Uterus (tissue), 4 donors: Measurements from ENCODE around the gene KLB. TPM values are rescaled to one million over a fixed set of nuclear protein-coding genes. Genes with fewer than 3 reads are reported as not detected.
"Not testable (repeated sequence)": the region's sequence is repeated elsewhere in the genome, so short reads cannot be mapped to it uniquely, and the experiment has no call there.

ENCODE experiments used
- DNase-seq, 2 donors: peaks; one replicate each; pipeline ENCODE4 v3.0.0-alpha.2; 2019 to 2020
- H3K27ac ChIP-seq, 2 donors: fragments of 200-600 bp; sonication (generic); 1 replicate in 1 of 2; 2 replicates in 1 of 2; pipeline ENCODE4 v1.5.1; 2016 to 2018
- H3K27me3 ChIP-seq, 2 donors: fragments of 200-600 bp; sonication (generic); one replicate each; pipeline ENCODE4 v1.5.1; 2018 to 2019; ENCODE audit warnings: control low read depth in 1 of 2
- H3K36me3 ChIP-seq, 2 donors: fragments of 200-600 bp; sonication (generic); one replicate each; pipeline ENCODE4 v1.5.1; 2019; ENCODE audit warnings: control low read depth in 1 of 2
- H3K4me1 ChIP-seq, 2 donors: fragments of 200-600 bp; sonication (generic); one replicate each; pipeline ENCODE4 v1.5.1; 2018 to 2019; ENCODE audit warnings: control low read depth in 1 of 2
- H3K4me3 ChIP-seq, 2 donors: fragments of 200-600 bp; sonication (generic); 1 replicate in 1 of 2; 2 replicates in 1 of 2; pipeline ENCODE4 v1.5.1; 2018 to 2019; ENCODE audit warnings: mild to moderate bottlenecking in 1 of 2
- H3K9me3 ChIP-seq, 2 donors: fragments of 200-600 bp; sonication (generic); one replicate each; pipeline ENCODE4 v1.5.1; 2019; ENCODE audit warnings: control low read depth in 1 of 2
- CTCF ChIP-seq, 4 experiments: fragments of 200-600 bp in 2 of 4; fragments of 450-650 bp in 2 of 4; sonication (generic) in 2 of 4; IDR thresholded peaks; one replicate each; pipeline ENCODE4 v1.5.1; 2016 to 2019; ENCODE audit warnings: antibody characterized with exemption in 4 of 4, mild to moderate bottlenecking in 2 of 4, moderate library complexity in 1 of 4
- POLR2A ChIP-seq, 2 donors: fragments of 450-650 bp; IDR thresholded peaks; one replicate each; pipeline ENCODE4 v1.6.1; 2016; ENCODE audit warnings: antibody characterized with exemption in 2 of 2, mild to moderate bottlenecking in 1 of 2, moderate library complexity in 1 of 2
- intact Hi-C: fragments of 100-400 bp; cut with DNase I; formaldehyde crosslinking; loops from one replicate; pipeline ENCODE4 v1.15.1; 2023; ENCODE audit warnings: low total_unique reads
- total RNA-seq, 4 donors: library from RNA; depleted of rRNA in 3 of 4; stranded (reverse); fragments of >200 nt in 3 of 4; gene quantifications; one replicate each; pipeline versions ENCODE4 v1.1.0 to v1.2.4, GENCODE V29; 2014 to 2023
- donor health status: DM: yes; HTN: yes; CAD: no.

Gene KLB
- total RNA-seq, 4 donors from 2014 or later = 0.21 TPM; not detected in 3

GRCh38 chr4:39375478-39375877, 31.3 kb upstream of the KLB start:
- Histone ChIP-seq H3K4me1 (no peaks in the 10 kb centered on the region), H3K27ac (no peak overlapping the region), H3K27me3 (no peaks in the 10 kb centered on the region), H3K9me3 (no peaks in the 10 kb centered on the region), H3K36me3 (no peaks in the 10 kb centered on the region), H3K4me3 (no peak overlapping the region)
- TF ChIP-seq CTCF (IDR thresholded peaks at IDR 0.05) (no peak), POLR2A (IDR thresholded peaks at IDR 0.05) (no peak)
- no peak for DNase-seq
- intact Hi-C loops = no loop called here

- no peak overlapping the region for H3K27ac ChIP-seq
- TF ChIP-seq POLR2A (IDR thresholded peaks at IDR 0.05) (no peak), CTCF (IDR thresholded peaks at IDR 0.05) (no peak)
- H3K27me3 ChIP-seq = no peaks in the 10 kb centered on the region
- H3K36me3 ChIP-seq = no peaks in the 10 kb centered on the region
- no peaks in the 10 kb centered on the region for H3K9me3 ChIP-seq
- DNase-seq = no peak
- no peak overlapping the region for H3K4me3 ChIP-seq
- intact Hi-C loops = no loop called here
- no peaks in the 10 kb centered on the region for H3K4me1 ChIP-seq
These were observed 23.0 kb upstream of the KLB start for GRCh38 chr4:39383690-39384089.

GRCh38 chr4:39384563-39384962, 22.2 kb upstream of the KLB start:
- Histone ChIP-seq H3K27me3 (no peaks in the 10 kb centered on the region), H3K4me1 (no peaks in the 10 kb centered on the region), H3K4me3 (no peak overlapping the region), H3K9me3 (no peaks in the 10 kb centered on the region), H3K27ac (no peak overlapping the region), H3K36me3 (no peaks in the 10 kb centered on the region)
- intact Hi-C loops = no loop called here
- TF ChIP-seq CTCF (IDR thresholded peaks at IDR 0.05) (no peak), POLR2A (IDR thresholded peaks at IDR 0.05) (no peak)
- no peak for DNase-seq

- H3K27ac ChIP-seq = no peak overlapping the region
- intact Hi-C loops = no loop called here
- H3K4me3 ChIP-seq = no peak overlapping the region
- no peaks in the 10 kb centered on the region for H3K36me3 ChIP-seq
- TF ChIP-seq POLR2A (IDR thresholded peaks at IDR 0.05) (no peak), CTCF (IDR thresholded peaks at IDR 0.05) (no peak)
- DNase-seq = no peak
- H3K4me1 ChIP-seq = no peaks in the 10 kb centered on the region
- no peaks in the 10 kb centered on the region for H3K9me3 ChIP-seq
- no peaks in the 10 kb centered on the region for H3K27me3 ChIP-seq
These were observed 16.1 kb upstream of the KLB start for GRCh38 chr4:39390603-39391002.

GRCh38 chr4:39394706-39395105, 12.0 kb upstream of the KLB start:
- no peak for DNase-seq
- Histone ChIP-seq H3K36me3 (no peaks in the 10 kb centered on the region), H3K4me1 (no peaks in the 10 kb centered on the region), H3K4me3 (no peak overlapping the region), H3K27me3 (no peaks in the 10 kb centered on the region), H3K27ac (no peak overlapping the region), H3K9me3 (no peaks in the 10 kb centered on the region)
- no peak for TF ChIP-seq CTCF (IDR thresholded peaks at IDR 0.05)
- intact Hi-C loops = no loop called here

- H3K4me3 ChIP-seq, intact Hi-C loops, DNase-seq, H3K27ac ChIP-seq, H3K9me3 ChIP-seq, H3K4me1 ChIP-seq, H3K27me3 ChIP-seq, H3K36me3 ChIP-seq: not testable (repeated sequence)
These were observed 5.1 kb upstream of the KLB start for GRCh38 chr4:39401640-39402039.
